Colonic mucosa (tissue), 4 donors: ENCODE results near the gene YAE1. TPM values are rescaled to one million over a fixed set of nuclear protein-coding genes. Genes with fewer than 3 reads are reported as not detected.

ENCODE experiments used
- DNase-seq: peaks from one replicate; pipeline ENCODE4 v3.0.0-alpha.2; 2020
- H3K27ac ChIP-seq: fragments of 200-600 bp; one replicate; pipeline ENCODE4 v1.8.0; 2021
- H3K27me3 ChIP-seq: fragments of 200-600 bp; one replicate; pipeline ENCODE4 v1.8.0; 2021
- H3K36me3 ChIP-seq: fragments of 200-600 bp; one replicate; pipeline ENCODE4 v1.8.0; 2021
- H3K4me1 ChIP-seq: fragments of 200-600 bp; one replicate; pipeline ENCODE4 v1.8.0; 2021; ENCODE audit warnings: mild to moderate bottlenecking
- H3K4me3 ChIP-seq: fragments of 200-600 bp; one replicate; pipeline ENCODE4 v1.8.0; 2021
- H3K9ac ChIP-seq, 2 donors: one replicate each; pipeline ENCODE4 v1.7.0; 2013; ENCODE audit warnings: control low read depth in 2 of 2, low read depth in 2 of 2, low read length in 2 of 2
- H3K9me3 ChIP-seq: fragments of 200-600 bp; one replicate; pipeline ENCODE4 v1.8.0; 2021
- intact Hi-C: fragments of 100-400 bp; cut with DNase I; formaldehyde crosslinking; loops from one replicate; pipeline ENCODE4 v1.14.1; 2022
- total RNA-seq, 2 donors: library from RNA; stranded (reverse); fragmentation: NEBNext Ultra II Directional in 1 of 2; extraction: Animal tissue kit (Norgen Biotek cat#: 25700) in 1 of 2; gene quantifications; one replicate each; pipeline ENCODE4 v1.2.1, GENCODE V29; 2021
- TF ChIP-seq, protein P1 (sequence below): fragments of 200-600 bp; IDR thresholded peaks from one replicate; pipeline ENCODE4 v1.8.0; 2022; ENCODE audit warnings: antibody characterized with exemption, mild to moderate bottlenecking
- donor health status: healthy.
- donor health status: DM: no; HTN: no; CAD: no.
- donor health status: DM: no; HTN: no; CAD: no.

YAE1 gene
- total RNA-seq, 2 donors from 2014 or later = 21.8 to 23.2 TPM

DNA sequence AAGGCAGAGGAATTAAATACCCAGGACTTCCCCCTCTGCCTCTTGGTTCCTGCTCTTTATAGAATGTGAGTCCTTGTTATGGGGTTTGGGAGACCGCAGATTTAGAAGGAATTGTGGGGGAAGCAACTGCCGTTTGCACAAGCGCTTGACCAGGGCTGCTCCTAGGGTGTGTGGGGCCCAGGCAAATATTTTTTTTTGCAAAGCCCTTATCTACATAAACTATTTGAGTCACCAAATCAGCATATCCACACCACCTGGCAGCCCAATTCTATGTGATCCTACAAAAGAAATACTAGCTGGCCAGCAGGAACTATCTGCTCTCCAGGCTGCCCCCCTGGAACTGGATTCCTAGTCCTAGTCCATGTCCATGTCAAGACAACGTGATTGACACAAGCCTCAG is 33.4 kb upstream of the YAE1 start:
- H3K4me1 ChIP-seq = no peaks in the 10 kb centered on the region
- H3K9ac ChIP-seq = no peak overlapping the region
- no peak overlapping the region for H3K27ac ChIP-seq
- no peaks in the 10 kb centered on the region for H3K9me3 ChIP-seq
- intact Hi-C loops = no loop called here
- no peaks in the 10 kb centered on the region for H3K27me3 ChIP-seq
- DNase-seq = no peak
- TF ChIP-seq, protein P1, sequence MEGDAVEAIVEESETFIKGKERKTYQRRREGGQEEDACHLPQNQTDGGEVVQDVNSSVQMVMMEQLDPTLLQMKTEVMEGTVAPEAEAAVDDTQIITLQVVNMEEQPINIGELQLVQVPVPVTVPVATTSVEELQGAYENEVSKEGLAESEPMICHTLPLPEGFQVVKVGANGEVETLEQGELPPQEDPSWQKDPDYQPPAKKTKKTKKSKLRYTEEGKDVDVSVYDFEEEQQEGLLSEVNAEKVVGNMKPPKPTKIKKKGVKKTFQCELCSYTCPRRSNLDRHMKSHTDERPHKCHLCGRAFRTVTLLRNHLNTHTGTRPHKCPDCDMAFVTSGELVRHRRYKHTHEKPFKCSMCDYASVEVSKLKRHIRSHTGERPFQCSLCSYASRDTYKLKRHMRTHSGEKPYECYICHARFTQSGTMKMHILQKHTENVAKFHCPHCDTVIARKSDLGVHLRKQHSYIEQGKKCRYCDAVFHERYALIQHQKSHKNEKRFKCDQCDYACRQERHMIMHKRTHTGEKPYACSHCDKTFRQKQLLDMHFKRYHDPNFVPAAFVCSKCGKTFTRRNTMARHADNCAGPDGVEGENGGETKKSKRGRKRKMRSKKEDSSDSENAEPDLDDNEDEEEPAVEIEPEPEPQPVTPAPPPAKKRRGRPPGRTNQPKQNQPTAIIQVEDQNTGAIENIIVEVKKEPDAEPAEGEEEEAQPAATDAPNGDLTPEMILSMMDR = no peak
- H3K36me3 ChIP-seq = no peaks in the 10 kb centered on the region
- no peak overlapping the region for H3K4me3 ChIP-seq

GRCh38 chr7:39534599-39534998 is 31.6 kb upstream of the YAE1 start:
- no peak for DNase-seq

DNA sequence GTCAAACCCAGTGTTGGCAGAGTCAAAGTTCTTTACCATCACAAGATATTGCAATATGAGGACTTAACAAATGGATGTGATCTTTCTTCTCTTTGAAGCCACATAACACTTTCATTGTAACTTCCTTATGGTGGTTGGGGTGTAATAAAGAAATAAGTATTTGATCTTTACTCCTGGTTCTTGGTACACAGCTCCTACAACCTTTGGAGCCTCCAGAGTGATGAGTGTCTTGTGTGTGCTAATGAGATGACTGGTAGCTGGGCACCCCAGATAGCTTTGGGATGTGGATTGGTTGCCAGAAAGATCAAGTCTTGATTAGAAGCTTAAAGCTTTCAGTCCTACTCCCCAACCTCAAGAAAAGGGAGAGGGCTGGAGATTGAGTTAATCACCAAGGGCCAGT is 31.1 kb upstream of the YAE1 start:
- no peaks in the 10 kb centered on the region for H3K36me3 ChIP-seq
- H3K9ac ChIP-seq = no peak overlapping the region
- H3K27me3 ChIP-seq = no peaks in the 10 kb centered on the region
- no peaks in the 10 kb centered on the region for H3K4me1 ChIP-seq
- peak overlapping the region; percentile 63 for H3K27ac ChIP-seq
- no peaks in the 10 kb centered on the region for H3K9me3 ChIP-seq
- no peak for DNase-seq
- H3K4me3 ChIP-seq = no peak overlapping the region
- intact Hi-C loops = no loop called here
- TF ChIP-seq, protein P1 = no peak

More at GRCh38 chr7:39534599-39534998, 31.6 kb upstream of the YAE1 start:
- Histone ChIP-seq H3K4me3 (no peak overlapping the region), H3K9me3 (no peaks in the 10 kb centered on the region), H3K4me1 (no peaks in the 10 kb centered on the region), H3K9ac (no peak overlapping the region), H3K27ac (peak overlapping the region; percentile 63), H3K36me3 (no peaks in the 10 kb centered on the region), H3K27me3 (no peaks in the 10 kb centered on the region)
- TF ChIP-seq, protein P1 = no peak
- intact Hi-C loops = no loop called here

DNA sequence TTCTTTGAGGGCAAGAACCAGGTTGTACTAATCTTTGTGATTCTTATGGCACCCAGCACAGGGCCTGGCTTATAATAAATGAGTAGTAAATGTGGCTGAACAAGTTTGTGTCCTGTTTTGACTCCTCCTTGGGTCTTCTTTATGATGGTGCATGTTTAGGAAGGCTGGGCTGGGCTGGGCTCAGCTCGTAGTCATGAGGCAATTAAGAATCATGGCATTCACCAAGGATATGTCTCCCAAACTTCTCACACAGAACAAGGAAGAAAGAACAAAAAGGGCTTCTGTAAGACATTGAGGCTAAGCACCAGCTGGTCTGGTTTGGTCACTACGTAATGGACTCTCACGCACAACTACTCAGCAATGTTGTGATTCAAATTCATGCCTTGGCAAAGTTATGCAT is 30.5 kb upstream of the YAE1 start:
- Histone ChIP-seq H3K9ac (no peak overlapping the region), H3K9me3 (no peaks in the 10 kb centered on the region), H3K27ac (peak overlapping the region; percentile 63), H3K27me3 (no peaks in the 10 kb centered on the region), H3K4me3 (no peak overlapping the region), H3K36me3 (no peaks in the 10 kb centered on the region), H3K4me1 (no peaks in the 10 kb centered on the region)
- TF ChIP-seq, protein P1 = no peak
- intact Hi-C loops = no loop called here
- no peak for DNase-seq

DNA sequence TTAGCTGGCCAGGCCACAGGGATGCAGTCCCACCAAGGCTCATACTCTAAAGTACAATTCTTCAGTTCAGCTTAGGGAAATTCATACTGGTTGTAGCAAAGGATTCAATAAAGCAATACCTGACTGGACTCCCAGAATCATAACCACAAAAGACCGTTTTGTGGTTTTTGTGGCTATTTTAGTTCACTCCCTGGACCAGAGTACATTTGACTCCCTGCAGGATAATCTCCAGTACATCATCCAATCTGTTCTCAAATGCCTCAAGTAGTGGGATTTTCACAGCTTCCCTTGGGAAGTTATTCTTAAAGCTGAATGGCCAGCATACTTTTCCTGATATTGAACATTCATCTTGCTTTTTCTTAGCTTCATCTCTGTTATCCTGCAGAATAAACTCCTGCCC is 29.3 kb upstream of the YAE1 start:
- TF ChIP-seq, protein P1 = no peak
- Histone ChIP-seq H3K27ac (no peak overlapping the region), H3K4me1 (no peaks in the 10 kb centered on the region), H3K4me3 (no peak overlapping the region), H3K27me3 (no peaks in the 10 kb centered on the region), H3K9me3 (no peaks in the 10 kb centered on the region), H3K36me3 (no peaks in the 10 kb centered on the region), H3K9ac (no peak overlapping the region)
- intact Hi-C loops = no loop called here
- DNase-seq = no peak

- TF ChIP-seq, protein P1 = no peak
- Histone ChIP-seq H3K4me3 (no peak overlapping the region), H3K9me3 (no peaks in the 10 kb centered on the region), H3K27ac (no peak overlapping the region), H3K36me3 (no peaks in the 10 kb centered on the region), H3K4me1 (no peaks in the 10 kb centered on the region), H3K9ac (no peak overlapping the region), H3K27me3 (no peaks in the 10 kb centered on the region)
- intact Hi-C loops = no loop called here
- DNase-seq = no peak
These were observed 26.4 kb upstream of the YAE1 start for GRCh38 chr7:39539816-39540215.
